Measurements from ENCODE around the gene COPG1.

The COPG1 gene

GRCh38 chr3:129313665-129314385 lies 64.4 kb downstream of the COPG1 start:
- DNase-seq, result no peak
- H3K27ac ChIP-seq, result no peak overlapping the region
- H3K36me3 ChIP-seq (replicated peaks), result no peaks in the 10 kb centered on the region
- peak overlapping the region; percentile 91 for H3K4me3 ChIP-seq (ENCODE audit: low read depth, low read length)
- in situ Hi-C loops (cut with HindIII; ENCODE audit: low pct_ligation_motif_present, low sequenced_read_pairs), result no loop called here
- H3K27me3 ChIP-seq (replicated peaks), result no peaks in the 10 kb centered on the region
- no peak for TF ChIP-seq CTCF (IDR thresholded peaks at IDR 0.05; ENCODE audit: low read depth, low read length, missing control alignments)

GRCh38 chr3:129314386-129315222 lies 65.2 kb downstream of the COPG1 start:
- in situ Hi-C loops (cut with HindIII; ENCODE audit: low pct_ligation_motif_present, low sequenced_read_pairs), result no loop called here
- TF ChIP-seq CTCF (IDR thresholded peaks at IDR 0.05; ENCODE audit: low read depth, low read length, missing control alignments), result peak; percentile 2
- Histone ChIP-seq H3K36me3 (replicated peaks) (no peaks in the 10 kb centered on the region), H3K27ac (peak overlapping the region; percentile 47), H3K27me3 (replicated peaks) (no peaks in the 10 kb centered on the region), H3K4me3 (ENCODE audit: low read depth, low read length) (peak overlapping the region; percentile 91)
- DNase-seq, result peak; percentile 79

- Histone ChIP-seq H3K36me3 (replicated peaks) (no peaks in the 10 kb centered on the region), H3K27ac (peak overlapping the region; percentile 47), H3K27me3 (replicated peaks) (no peaks in the 10 kb centered on the region), H3K4me3 (ENCODE audit: low read depth, low read length) (peak overlapping the region; percentile 91)
- no peak for TF ChIP-seq CTCF (IDR thresholded peaks at IDR 0.05; ENCODE audit: low read depth, low read length, missing control alignments)
- DNase-seq, result no peak
- in situ Hi-C loops (cut with HindIII; ENCODE audit: low pct_ligation_motif_present, low sequenced_read_pairs), result no loop called here
Measured at GRCh38 chr3:129315223-129315997, 66.0 kb downstream of the COPG1 start.

- peak overlapping the region; percentile 81 for H3K27ac ChIP-seq
- no peak for TF ChIP-seq CTCF (IDR thresholded peaks at IDR 0.05; ENCODE audit: low read depth, low read length, missing control alignments)
- H3K27me3 ChIP-seq (replicated peaks), result no peaks in the 10 kb centered on the region
- no peak for DNase-seq
- no peaks in the 10 kb centered on the region for H3K36me3 ChIP-seq (replicated peaks)
- peak overlapping the region; percentile 91 for H3K4me3 ChIP-seq (ENCODE audit: low read depth, low read length)
- in situ Hi-C loops (cut with HindIII; ENCODE audit: low pct_ligation_motif_present, low sequenced_read_pairs), result no loop called here
Measured at GRCh38 chr3:129315998-129316247, 66.5 kb downstream of the COPG1 start.

- Histone ChIP-seq H3K27me3 (replicated peaks) (no peaks in the 10 kb centered on the region), H3K27ac (peak overlapping the region; percentile 81), H3K36me3 (replicated peaks) (no peaks in the 10 kb centered on the region), H3K4me3 (ENCODE audit: low read depth, low read length) (peak overlapping the region; percentile 91)
- DNase-seq, result peak; percentile 79
- peak; percentile 59 for TF ChIP-seq CTCF (IDR thresholded peaks at IDR 0.05; ENCODE audit: low read depth, low read length, missing control alignments)
- in situ Hi-C loops (cut with HindIII; ENCODE audit: low pct_ligation_motif_present, low sequenced_read_pairs), result no loop called here
Measured at GRCh38 chr3:129316248-129317013, 67.0 kb downstream of the COPG1 start.

Data from brain microvascular endothelial cell (primary cell).